Fibroblast of lung (primary cell): Measurements from ENCODE around the gene SLC25A20.

Source experiments
- CTCF ChIP-seq, 2 donors: IDR thresholded peaks in 1 of 2; conservative IDR thresholded peaks in 1 of 2; 1 replicate in 1 of 2; 2 replicates in 1 of 2; pipeline ENCODE4 v1.5.1; 2011 to 2012; ENCODE audit warnings: low read length in 2 of 2, control low read depth in 1 of 2, inconsistent platforms in 1 of 2, low read depth in 1 of 2, mild to moderate bottlenecking in 1 of 2
- EZH2 ChIP-seq: IDR thresholded peaks from 2 replicates; pipeline ENCODE4 v1.5.1; 2012; ENCODE audit warnings: low read length, control low read depth, mild to moderate bottlenecking; ENCODE audit errors: missing control alignments

GRCh38 chr3:48934333-48934991 lies 35.8 kb upstream of the SLC25A20 start:
- TF ChIP-seq CTCF (conservative IDR thresholded peaks at IDR 0.05 in 1 of 2, IDR thresholded peaks at IDR 0.05 in 1 of 2; ENCODE audit: low read depth in 1 of 2, low read length in 2 of 2): no peak
- TF ChIP-seq EZH2: no peak
